ENCODE measurements around the gene SHC4.

The SHC4 gene

GRCh38 chr15:48967336-48967735, 3.6 kb upstream of the SHC4 start:
- DNase-seq (ENCODE audit: low read depth, low spot score) = no peak

GRCh38 chr15:48966595-48967301, 3.0 kb upstream of the SHC4 start:
- DNase-seq (ENCODE audit: low read depth, low spot score) = no peak

GRCh38 chr15:48965972-48966371, 2.3 kb upstream of the SHC4 start:
- DNase-seq (ENCODE audit: low read depth, low spot score) = no peak

- DNase-seq (ENCODE audit: low read depth, low spot score) = no peak
Observed at GRCh38 chr15:48964898-48965297, 1.2 kb upstream of the SHC4 start.

GRCh38 chr15:48962662-48963523, 826 bp downstream of the SHC4 start:
- DNase-seq (ENCODE audit: low read depth, low spot score) = no peak

DNA sequence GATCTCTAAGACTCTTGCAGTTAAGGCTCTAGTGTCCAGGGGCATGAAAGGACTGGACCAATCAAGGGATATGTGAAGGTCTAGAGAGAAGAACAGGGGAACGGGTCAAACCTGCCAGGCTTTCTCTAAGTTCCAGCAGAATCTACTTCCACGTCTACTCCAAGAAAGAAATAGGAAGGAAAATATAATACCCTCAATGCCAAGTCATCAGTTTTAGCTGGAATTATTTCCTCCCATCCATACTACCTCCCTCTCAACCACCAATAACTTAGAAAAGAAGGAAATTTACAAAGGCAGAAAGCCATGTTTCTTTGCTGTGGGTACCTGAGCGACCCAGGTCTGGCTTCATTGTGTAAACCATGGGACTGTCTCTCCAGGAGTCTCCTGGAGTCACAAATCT, 7.8 kb downstream of the SHC4 start:
- no peak for DNase-seq (ENCODE audit: low read depth, low spot score)

DNA sequence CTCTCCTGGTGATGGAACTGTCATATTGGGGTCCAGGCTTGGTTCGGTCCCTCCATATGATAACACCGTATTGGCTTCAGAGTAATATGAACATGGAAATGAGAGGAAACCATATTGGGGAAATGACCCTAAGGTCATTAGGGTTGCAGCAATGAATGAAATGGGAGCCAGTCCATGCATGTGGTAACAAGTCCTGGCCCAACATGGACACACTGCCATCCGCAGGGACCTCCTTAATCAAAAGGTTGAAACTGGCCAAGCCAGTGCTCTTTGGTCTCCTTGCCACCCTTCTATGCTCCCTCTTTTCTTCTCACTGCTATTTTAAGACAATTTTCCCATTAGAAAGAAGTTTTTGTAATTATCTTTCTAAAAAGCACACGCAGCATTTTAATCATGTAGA, 8.3 kb downstream of the SHC4 start:
- DNase-seq (ENCODE audit: low read depth, low spot score) = no peak

GRCh38 chr15:48954538-48954937, 9.2 kb downstream of the SHC4 start:
- no peak for DNase-seq (ENCODE audit: low read depth, low spot score)

GRCh38 chr15:48946840-48947187, 16.9 kb downstream of the SHC4 start:
- no peak for DNase-seq (ENCODE audit: low read depth, low spot score)

DNA sequence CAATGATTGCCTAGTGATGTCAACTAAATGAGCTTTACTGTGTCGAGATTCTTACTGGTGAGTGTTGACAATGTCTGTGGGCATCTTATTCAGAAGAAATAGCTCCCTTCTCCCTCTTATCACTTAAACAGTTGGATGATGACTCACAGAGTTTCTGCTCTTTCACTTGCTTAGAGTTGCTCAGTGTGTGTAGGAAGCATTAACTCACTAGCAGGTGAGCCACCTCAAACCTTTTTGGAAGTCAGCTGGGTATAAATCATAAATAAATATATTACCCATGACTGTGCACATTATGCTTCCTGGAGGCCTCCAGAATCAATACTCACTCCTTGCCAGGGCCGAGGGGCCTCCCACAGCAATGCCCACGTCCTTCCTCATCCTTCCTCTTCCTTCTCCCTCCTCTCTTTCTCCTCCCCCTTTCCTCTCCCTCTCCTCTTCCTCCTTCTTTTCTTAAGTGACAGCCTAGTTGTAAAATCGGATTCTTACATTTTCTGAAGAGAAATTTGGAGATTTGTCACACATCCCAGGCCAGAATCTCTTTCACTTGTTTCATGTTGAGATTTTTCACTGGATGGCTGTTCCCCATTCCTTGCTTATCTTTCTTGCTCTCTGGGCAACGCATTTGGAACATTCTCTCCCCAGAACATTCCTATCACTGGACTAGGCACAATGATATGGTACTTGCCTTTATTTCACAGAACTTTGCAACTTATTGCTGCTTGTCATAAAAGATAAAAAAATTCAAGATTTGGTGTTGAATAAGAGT, 17.5 kb downstream of the SHC4 start:
- no peak for DNase-seq (ENCODE audit: low read depth, low spot score)

- no peak for DNase-seq (ENCODE audit: low read depth, low spot score)
Observed at GRCh38 chr15:48945386-48945785, 18.3 kb downstream of the SHC4 start.

DNA sequence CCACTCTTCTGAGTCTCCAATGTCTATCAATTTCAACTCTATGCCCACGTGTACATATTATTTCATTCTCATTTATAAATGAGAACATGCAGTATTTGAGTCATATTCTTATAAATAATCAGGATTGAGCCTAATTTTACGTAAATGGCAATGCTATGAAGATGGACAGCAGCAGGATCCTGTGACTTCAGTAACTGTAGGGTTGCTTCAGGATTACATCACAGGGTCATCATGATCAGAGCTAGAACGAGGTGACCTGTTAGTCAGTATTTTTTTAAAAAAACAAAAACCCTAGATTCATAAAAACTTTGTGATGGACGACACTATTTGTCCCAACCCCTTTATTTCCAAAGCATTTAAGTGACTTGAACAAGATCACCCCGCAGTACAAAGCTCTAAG, 21.8 kb downstream of the SHC4 start:
- no peak for DNase-seq (ENCODE audit: low read depth, low spot score)

- no peak for DNase-seq (ENCODE audit: low read depth, low spot score)
Observed at GRCh38 chr15:48940508-48940907, 23.2 kb downstream of the SHC4 start.

- no peak for DNase-seq (ENCODE audit: low read depth, low spot score)
Observed at GRCh38 chr15:48939648-48940047, 24.1 kb downstream of the SHC4 start.

GRCh38 chr15:48937886-48938285, 25.8 kb downstream of the SHC4 start:
- no peak for DNase-seq (ENCODE audit: low read depth, low spot score)

- DNase-seq (ENCODE audit: low read depth, low spot score) = no peak
Observed at GRCh38 chr15:48936666-48937065, 27.1 kb downstream of the SHC4 start.

- no peak for DNase-seq (ENCODE audit: low read depth, low spot score)
Observed at GRCh38 chr15:48935236-48935635, 28.5 kb downstream of the SHC4 start.

DNA sequence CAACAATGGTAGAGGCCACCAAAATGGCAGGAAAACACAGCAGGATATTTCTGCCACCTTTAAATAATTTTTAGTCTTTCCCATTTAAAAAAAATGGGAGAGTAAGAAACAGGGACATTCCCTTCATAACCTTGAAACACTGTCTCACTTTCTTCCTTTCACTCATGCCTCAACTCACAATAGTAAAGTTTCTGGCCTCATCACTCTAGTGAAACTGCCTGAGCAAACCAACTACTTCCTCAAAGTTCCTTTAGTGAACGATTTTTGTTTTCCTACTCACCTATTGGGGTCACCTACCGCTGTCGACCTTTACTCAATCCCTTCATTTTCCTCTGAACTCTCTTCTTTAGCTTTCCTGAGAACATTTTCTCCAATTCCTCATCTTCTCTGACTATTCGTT, 33.0 kb downstream of the SHC4 start:
- no peak for DNase-seq (ENCODE audit: low read depth, low spot score)

- DNase-seq (ENCODE audit: low read depth, low spot score) = no peak
Observed at GRCh38 chr15:48929661-48930060, 34.1 kb downstream of the SHC4 start.

DNA sequence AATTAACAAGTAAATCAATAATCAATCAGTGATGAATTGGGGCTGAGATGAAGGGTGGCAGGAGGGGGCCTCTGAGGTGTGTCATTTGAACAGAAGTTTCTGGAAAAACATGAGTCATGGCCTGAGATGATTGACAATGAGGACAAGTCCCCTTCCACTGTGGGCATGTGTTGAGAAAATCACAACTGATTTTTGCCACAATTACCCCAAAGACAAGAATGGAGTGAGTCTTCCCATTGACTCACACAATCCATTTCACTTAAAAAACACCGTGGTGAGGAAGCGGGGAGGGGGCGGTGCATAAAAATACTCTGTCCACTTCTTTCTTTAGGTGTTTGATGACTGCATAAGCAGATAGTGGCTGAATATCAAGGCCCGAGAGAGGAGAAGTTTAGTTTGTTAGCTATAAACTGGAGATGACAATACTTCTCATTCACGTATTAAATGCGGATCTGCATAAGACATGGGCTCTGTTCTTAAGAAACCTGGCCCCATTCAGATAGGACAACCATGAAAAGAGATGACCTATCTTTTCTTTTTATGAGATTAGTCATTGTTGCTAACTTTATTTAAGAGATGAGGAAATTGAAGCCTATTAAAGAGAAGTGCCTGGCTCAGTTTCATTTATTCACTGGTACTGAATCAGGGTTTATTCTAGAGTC, 34.7 kb downstream of the SHC4 start:
- DNase-seq (ENCODE audit: low read depth, low spot score) = no peak

DNA sequence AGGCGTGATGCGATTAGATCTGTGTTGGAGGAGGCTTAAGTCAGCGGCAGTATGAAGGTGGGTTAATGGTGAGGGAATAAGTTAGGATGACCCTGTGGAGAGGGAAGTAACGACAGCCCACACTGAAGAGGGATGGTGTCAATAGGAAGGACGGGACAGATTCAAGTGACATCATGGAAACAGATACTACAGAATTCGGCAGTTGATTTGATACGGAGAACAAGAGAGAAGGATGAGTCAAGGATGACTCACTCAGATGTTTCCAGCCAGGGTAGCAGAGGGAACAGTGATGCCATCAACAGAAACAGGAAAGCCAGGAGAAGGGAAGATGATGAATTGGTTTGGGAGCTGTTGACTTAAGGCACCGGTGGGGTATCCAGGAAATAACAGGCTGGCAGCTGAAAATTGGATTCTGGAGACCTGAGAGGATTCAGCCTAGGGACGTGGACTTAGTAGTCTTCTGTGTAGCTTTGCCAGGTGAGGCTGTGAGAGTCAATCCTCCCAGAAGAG, 38.0 kb downstream of the SHC4 start:
- DNase-seq (ENCODE audit: low read depth, low spot score) = no peak

Measured in iPS DF 19.7 (cell line).